Activated CD4-positive, alpha-beta T cell treated with anti-CD3 and anti-CD28 coated beads, Interleukin-10, Interleukin-2, amounts not matched to agents 100 ng/mL and 50 ng/mL, durations not matched to agents 16 hours and 8 hours (primary cell): ENCODE measurements around the gene CENPU.
"Not testable (repeated sequence)": the region's sequence is repeated elsewhere in the genome, so short reads cannot be mapped to it uniquely, and the experiment has no call there.

Experiments
- DNase-seq: peaks from one replicate; pipeline ENCODE4 v3.0.0-alpha.2; 2020

Gene CENPU

DNA sequence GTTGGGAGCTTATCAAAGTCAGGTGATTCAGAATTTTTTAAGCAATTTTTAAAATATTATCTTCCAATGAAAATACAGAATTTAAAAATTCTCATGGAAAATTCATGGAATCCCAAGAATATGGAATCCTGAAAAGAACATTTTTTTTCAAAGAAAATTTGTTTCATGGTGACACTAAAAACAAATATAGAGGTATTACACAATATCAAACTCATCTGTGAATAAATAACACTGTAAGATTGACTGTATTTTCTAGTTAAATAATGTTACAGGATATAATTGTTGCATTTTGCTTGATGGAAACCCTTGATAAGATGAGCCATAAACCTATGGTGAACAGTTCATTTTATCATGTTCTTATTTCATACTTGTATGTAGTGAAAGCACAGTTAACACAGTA lies 72.9 kb downstream of the CENPU start:
- no peak for DNase-seq

DNA sequence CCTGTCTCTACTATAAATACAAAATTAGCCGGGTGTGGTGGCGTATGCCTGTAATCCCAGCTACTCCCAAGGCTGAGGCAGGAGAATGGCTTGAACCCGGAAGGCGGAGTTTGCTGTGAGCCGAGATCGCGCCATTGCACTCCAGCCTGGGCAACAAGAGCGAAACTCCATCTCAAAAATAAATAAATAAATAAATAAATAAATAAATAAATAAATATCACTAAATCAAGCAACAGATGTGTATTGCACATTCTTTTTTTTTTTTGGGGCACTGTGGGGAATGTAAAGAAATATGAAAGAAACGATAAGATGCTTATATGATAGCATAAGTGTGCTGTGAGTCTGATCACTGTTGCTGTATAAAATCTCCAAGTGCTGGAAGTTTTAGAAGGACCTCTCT lies 76.1 kb downstream of the CENPU start:
- DNase-seq, result not testable (repeated sequence)

DNA sequence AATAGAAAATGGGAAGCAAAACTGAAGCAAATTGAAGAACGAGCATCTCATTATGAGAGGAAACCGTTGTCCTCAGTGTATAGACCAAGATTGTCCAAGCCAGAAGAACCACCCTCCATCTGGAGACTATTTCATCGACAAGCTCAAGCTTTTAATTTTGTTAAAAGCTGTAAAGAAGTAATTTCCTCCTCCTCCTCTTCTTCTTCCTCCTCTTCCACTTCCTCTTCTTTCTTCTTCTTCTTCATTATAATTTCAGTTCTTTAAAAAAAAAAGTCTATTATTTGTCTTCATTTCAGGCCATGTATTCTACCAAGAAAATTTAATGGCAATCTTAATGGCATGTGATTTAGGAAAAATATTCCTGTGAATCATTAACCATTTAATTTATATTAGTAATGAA lies 76.8 kb downstream of the CENPU start:
- DNase-seq, result no peak

DNA sequence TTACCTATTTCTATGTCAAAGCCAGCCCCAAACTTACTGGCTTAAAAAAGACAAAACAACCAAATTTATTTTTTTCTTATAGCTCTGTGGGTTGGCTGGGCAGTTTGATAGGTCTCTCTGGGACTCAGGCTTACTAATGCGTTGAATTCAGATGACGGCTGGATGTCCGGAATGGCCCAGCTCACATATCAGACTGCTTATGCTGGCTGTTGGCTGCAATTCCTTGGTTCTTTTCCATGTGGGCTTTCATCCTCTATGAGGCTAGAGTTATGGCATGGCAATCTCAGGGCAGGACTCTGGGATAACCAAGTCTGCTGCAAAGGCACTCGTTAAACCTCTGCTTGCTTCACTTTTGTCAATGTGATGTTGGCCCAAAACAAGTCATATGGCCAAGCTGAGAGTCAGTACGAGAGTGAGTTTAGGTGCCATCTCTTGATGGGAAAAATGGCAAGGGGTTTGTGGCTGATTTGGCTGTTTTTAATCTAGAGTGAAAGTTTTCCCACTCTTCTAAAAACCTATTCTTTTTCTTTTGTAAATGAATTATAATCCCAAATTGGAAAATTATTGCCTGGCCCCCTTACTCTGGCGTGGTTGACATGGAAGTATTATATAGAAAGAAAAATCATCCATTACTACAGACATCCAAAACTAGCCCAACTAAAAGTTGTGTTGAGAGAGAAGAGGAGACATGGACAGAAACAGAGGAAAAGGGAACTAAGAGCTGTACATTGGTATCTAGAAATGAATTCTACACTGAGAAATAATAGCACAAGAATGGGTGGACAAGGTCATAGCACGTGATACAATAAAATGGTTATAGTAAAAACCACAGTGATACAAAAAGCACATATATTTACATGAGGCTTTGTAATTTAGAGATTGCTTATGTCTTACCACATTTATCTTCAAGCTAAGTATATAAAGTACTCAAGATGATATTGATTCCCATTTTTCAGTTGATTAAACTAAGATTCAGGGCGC lies 77.7 kb downstream of the CENPU start:
- no peak for DNase-seq

DNA sequence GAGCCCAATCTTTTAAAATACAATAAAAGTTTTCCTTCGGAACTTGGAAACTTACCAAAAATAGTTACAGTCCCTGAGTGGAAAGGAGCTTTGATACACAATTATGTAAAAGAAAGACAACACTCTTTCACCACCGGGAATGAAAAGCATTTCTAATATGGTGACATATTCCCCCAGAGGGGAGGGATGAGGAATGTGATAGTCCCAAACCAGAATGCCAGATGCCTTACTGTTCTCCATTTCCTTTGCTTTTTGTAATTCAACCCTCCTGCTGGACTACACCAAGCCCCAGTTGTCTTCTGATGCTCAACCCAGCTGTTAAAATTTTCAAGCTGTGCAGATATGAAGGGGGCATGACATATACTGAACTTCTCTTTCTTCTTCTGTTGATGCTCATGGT lies 80.2 kb downstream of the CENPU start:
- DNase-seq, result no peak

DNA sequence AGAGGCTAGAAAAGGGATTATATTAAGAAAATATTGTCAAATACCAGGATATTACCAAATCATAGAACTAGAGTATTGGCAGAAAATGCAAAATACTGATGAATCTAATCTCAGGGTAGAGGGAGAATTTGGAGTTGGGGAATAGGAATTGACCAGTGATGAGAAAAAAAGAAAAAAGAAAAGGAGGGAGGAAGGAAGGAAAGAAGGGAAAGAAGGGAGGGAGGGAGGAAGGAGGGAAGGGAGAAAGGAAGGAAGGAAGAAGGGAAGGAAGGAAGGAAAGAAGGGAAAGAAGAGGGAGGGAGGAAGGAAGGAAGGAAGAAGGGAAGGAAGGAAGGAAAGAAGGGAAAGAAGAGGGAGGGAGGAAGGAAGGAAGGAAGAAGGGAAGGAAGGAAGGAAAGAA lies 81.2 kb downstream of the CENPU start:
- DNase-seq, result not testable (repeated sequence)

DNA sequence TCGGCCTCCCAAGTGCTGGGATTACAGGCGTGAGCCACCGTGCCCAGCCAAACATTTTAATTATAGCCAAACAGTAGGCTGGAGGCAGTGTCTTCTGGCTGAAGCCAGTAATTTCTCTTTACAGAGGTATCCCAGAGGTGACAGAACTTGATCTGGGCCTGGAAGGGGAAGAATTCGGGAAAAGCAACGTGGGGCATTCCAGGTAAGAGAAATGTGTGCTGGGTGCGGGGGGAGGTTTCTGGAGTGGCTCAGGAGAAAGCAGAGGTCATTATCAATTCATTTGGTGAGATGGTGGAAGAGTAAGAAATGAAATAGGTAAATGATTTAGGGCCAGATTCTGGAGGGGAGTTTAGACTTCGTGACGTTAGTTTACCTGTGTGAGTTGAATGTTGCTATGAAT lies 82.0 kb downstream of the CENPU start:
- no peak for DNase-seq

DNA sequence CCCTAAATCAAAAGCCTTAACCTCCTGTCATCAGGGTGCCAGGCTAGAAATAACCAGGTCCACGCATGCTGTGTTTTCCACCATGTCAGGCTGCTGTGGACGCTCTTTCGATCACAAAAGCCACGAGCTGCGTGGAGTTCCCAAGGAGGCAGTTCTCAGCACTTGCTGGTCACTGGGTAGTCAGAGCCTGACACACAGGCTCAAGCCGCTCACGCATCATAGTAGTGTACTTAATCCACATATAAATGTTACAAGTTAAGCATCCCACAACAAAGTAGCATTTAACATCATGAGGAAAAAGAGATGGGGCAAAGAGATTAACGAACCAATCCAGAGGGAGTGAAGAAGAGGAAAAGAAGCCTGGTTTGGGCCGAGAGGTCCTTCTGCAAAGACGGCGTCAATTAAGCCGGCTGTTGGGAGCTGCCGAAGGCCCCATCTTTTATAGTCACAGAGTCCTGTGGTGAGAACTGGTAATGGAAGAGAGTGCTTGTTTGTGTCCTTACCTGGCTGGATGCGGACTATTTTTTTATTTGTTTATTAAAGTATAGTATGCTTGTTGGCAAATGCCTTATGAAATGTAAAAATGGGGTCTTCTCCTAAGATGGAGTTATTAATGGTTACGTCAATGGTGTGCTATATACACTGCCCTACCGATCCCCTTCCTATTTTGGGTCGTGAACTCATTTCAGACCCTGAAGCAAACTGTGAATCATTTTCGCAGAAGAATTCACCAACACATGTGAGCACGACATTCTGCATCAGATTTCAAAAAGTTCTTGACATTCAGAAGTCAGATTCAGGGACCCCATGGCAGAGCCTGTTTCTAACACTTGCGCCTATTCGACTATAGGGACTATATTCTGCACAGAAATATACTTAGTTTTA lies 83.7 kb downstream of the CENPU start:
- no peak for DNase-seq

DNA sequence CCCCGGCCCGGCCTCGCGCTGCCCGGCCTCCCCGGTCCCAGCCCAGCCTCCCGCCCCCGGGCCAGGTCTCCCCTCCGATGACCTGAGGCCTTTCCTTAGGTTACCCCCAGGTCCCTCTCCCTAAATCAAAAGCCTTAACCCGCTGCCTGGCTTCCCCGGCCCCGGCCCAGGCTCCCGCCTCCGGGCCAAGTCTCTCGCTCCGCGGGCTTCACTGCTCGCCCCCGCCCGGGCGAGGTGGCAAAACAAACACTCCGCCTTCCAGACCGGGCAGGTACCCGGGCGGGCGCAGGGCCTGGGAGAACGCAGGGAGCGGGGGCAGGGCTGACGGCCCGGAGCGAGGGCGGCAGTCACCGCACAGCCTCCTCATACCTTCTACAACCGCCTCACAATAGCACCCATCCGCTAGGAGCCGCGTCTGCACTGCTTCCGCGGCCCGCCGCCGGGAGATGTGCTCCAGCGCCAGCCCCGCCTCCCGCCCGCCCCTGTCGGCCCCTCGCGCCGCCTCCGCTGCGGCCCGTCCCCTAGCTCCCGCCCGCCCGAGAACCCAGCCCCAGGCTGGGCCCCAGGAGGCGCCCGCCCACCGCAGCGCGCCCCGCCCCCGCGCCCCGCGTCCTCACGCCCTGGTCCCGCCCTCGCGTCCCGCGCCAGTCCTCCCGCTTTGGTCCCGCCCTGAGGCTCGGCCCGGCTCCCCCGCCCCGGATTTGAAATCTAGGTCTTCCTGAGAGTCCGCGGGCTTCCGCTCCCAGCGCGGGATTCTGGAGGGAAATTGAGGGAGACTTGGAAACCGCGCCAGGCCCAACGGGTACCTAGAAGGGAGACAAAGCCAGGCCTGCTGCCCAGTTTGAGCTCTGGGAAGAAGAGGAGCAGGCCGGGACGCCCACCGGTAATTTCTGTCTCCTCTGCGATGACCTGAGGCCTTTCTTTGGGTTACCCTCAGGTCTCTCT lies 84.6 kb downstream of the CENPU start, which contains the start of the genes CASP3 and PRIMPOL:
Gene CASP3 (minus strand): TSS at position 422 of the 945 bp plus-strand sequence. CDS start 10,994 bp downstream, outside the sequence.
Gene PRIMPOL (plus strand): TSS at position 713 of the 945 bp plus-strand sequence. CDS start 7,403 bp downstream, outside the sequence.
- DNase-seq, result peak; percentile 98

DNA sequence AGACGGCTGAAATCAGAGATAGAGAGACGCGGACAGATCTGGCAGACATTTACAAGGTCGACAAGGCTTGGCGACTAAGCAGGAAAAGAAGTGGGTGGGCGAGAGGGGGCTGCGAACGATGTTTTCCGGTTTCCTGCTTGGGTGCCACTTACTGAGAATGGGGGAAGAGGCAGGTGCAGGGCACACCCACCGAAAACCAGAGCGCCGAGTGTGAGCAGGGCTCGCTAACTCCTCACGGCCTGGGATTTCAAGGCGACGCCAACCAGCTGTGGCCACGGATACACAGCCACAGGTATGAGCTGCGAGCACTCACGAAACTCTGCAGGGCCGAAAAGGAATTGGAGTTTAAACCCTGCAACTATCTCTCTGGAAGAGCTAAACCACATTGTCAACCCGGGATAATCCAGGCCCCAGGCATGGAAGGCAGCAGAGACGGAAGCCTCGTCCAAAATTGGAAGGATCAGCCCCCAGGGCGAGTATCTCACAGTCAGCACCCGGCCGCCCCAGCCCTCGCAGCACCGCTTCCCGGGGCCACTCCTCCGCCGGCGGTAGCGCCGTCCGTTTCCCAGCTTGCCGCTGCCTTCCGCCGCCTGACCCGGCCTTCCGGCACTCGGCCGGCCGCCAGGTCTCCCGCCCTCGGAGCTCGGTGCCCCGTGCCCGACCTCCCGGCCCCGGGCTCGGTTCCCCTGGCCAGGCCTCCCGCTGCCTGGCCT lies 85.4 kb downstream of the CENPU start:
- DNase-seq, result peak; percentile 62

DNA sequence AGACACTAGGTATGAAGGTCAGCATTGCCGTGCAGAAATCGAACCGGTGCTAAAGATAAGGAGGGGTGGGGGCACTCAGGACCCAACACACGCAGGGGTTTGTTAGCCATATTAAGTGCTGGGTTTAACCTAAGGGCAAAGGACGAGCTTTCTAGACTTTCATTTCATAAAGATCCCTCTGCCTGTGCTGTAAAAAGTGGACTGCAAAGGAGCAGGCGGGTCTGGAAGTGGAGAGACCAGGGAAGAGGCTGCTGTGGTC lies 85.9 kb downstream of the CENPU start:
- DNase-seq, result no peak

DNA sequence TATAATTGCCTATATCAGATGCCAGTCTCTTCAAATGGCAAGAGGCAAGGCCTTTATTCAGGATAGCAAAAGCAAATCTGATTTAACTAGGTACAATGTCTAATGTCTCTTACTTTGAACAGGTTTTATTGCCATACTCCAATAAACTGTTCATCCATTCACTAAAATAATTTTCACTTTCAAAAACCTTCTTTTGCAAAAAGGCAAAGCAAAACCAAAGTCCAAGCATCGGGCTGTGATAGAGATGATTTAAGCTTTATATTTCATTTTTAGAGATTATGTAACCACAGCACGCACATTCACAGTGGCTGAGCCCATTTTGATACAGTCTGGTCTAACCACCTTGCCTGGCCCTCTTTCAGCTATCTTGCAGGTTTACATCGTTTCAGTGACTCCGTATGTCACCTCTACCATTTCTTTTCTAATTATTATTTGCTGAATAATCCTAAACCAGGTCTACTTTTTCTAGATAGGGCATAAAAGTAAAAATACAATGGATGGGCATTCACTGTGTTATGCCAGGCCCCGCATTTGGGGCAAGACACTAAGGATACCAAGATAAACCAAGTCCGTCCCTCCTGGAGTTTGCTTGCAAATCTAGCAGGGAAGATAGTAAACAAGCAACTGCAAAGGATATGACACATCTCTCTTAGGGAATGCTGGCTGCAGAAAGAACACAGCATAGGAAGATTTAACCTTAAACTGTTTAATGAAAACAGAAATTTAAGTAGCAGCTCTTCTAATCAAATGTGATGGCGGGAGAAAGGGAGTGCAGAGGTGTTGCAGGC lies 86.4 kb downstream of the CENPU start:
- no peak for DNase-seq

DNA sequence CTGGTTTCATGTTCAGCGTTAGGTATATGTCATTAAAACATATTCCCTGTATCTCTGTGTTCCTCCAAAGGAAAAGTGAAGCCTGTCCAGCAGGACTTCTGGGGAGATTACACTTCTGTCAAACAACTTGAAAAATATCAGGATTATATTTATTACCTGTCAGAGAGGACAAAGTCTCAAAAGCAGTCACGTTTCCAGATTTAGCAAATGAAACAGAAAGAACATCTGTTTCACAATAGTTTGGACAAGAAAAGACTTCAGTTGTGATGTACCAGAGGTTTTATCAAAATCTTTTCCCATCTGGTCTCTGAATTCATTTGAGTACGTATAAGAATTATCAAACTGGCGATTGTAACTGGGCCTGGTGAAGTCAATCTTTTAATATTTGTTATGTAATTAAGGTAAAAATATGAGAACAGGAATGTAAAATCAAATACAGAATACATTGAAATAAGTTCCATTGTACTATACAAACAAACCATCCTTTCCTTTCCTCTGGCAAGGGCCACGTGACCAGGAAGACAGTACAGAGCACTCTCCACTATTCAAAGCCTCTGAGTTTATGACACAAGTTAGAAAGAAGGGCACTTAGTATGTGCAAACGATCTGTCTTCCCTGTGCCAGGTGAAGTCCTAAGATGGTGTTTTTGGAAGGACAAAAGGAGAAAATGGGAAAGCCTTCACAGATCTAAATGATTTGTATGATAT lies 87.8 kb downstream of the CENPU start:
- DNase-seq, result no peak

DNA sequence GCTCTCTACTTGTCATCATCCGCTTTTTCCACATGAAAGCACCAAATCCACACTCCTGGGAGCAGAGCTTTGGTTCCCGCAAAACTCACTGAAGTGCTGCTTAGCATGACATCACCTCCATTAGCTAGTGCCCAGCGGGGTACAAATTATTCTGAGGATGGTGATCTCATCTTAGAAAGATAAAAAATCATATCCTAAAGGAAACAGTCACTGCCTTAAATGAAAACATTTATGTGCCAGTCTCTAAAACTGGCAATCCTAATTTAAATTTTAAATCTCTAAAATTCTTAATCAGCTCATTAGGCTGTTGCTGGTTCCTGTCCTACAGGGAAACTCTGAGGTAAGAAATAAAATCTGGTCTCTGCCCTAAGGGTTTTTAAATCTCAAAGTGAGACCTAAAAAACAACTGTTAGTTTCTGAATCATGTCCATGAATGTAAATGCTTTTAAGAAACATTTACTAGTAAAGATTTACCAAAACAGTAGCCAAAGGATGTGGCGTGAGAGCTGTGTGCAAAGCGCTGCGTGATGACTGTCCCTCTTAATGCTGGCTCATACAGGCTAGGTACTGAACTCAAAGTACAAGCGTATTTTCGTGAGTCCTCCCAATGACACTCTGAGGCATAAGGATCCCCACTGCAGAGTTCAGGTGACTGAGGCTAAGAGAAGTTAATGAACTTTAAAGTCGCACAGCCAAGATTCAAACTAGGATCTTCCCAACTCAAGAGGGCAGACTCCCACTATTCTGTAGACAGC lies 89.2 kb downstream of the CENPU start:
- DNase-seq, result peak; percentile 59
